ENCODE results near the gene SIK3. TPM values are rescaled to one million over a fixed set of nuclear protein-coding genes. Genes with fewer than 3 reads are reported as not detected.

The SIK3 gene
- total and polyA plus RNA-seq, 12 donors, result 9.9 to 47.3 (median 36.5) TPM

DNA sequence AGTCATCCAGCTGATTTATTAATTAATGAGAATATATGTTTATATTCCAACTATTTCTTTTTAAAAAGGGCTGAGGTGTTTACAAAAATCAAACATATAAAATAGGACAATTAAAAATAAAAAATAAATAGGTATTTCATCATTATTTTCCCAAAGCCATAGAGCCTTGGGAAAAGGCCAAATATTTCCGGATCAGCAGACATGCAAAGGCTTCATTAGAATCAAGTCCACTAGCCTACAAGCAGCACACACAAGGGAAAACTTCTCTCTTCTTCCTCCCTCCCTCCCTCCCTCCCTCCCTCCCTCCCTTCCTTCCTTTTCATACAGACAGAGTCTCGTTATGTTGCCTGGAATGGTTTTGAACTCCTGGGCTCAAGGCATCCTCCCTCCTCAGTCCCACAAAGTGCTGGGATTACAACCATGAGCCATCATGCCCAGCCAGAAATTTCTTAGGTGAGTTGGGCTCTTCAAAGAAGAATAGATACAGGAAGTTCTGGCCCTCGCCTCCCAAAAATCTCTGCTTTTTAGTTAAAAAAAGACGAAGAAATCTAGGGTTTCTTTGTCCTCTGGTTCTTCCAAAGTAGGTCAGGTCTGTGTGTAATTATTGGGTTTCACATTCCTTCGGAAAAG lies 121.2 kb downstream of the SIK3 start:
- no peaks in the 10 kb centered on the region for H3K9me3 ChIP-seq
- ATAC-seq (no peak), DNase-seq (no peak)
- TF ChIP-seq, protein P1, sequence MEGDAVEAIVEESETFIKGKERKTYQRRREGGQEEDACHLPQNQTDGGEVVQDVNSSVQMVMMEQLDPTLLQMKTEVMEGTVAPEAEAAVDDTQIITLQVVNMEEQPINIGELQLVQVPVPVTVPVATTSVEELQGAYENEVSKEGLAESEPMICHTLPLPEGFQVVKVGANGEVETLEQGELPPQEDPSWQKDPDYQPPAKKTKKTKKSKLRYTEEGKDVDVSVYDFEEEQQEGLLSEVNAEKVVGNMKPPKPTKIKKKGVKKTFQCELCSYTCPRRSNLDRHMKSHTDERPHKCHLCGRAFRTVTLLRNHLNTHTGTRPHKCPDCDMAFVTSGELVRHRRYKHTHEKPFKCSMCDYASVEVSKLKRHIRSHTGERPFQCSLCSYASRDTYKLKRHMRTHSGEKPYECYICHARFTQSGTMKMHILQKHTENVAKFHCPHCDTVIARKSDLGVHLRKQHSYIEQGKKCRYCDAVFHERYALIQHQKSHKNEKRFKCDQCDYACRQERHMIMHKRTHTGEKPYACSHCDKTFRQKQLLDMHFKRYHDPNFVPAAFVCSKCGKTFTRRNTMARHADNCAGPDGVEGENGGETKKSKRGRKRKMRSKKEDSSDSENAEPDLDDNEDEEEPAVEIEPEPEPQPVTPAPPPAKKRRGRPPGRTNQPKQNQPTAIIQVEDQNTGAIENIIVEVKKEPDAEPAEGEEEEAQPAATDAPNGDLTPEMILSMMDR (IDR thresholded peaks at IDR 0.05), result no peak
- intact Hi-C loops (cut with DNase I), result no loop called here
- no peak overlapping the region for H3K4me3 ChIP-seq
- peak overlapping the region in 1 of 10 donors; percentile 12 for H3K27ac ChIP-seq
- H3K36me3 ChIP-seq, result no peaks in the 10 kb centered on the region
- H3K27me3 ChIP-seq, result no peaks in the 10 kb centered on the region
- 65 to 66% methylated on average over 5 of the region's 5 CpGs for WGBS, 2 donors
- peaks cover 0 to 37% (median 19%) of the 10 kb centered on the region in 9 donors for H3K4me1 ChIP-seq

GRCh38 chr11:116975661-116976060 lies 122.6 kb downstream of the SIK3 start:
- no peak for ATAC-seq

GRCh38 chr11:116973270-116973669 lies 125.0 kb downstream of the SIK3 start:
- Histone ChIP-seq H3K4me3 (no peak overlapping the region), H3K27me3 (no peaks in the 10 kb centered on the region), H3K9me3 (no peaks in the 10 kb centered on the region), H3K4me1 (peaks cover 0 to 15% (median 8%) of the 10 kb centered on the region in 9 donors), H3K36me3 (no peaks in the 10 kb centered on the region), H3K27ac (no peak overlapping the region)
- TF ChIP-seq, protein P1 (IDR thresholded peaks at IDR 0.05), result no peak
- no peak for DNase-seq
- intact Hi-C loops (cut with DNase I), result loop anchor here in 1 of 10 donors (5.0 kb wide), 1 partner anchor 124 kb away; the partner anchor contains the start of gene SIK3
- ATAC-seq, result no peak

More at GRCh38 chr11:116975661-116976060, 122.6 kb downstream of the SIK3 start:
- Histone ChIP-seq H3K27me3 (no peaks in the 10 kb centered on the region), H3K4me3 (no peak overlapping the region), H3K9me3 (no peaks in the 10 kb centered on the region), H3K4me1 (peaks cover 0 to 23% (median 12%) of the 10 kb centered on the region in 9 donors), H3K27ac (no peak overlapping the region), H3K36me3 (no peaks in the 10 kb centered on the region)
- TF ChIP-seq, protein P1 (IDR thresholded peaks at IDR 0.05), result no peak
- DNase-seq, result no peak
- 97 to 100% methylated on average over 1 of the region's 1 CpG for WGBS, 2 donors
- intact Hi-C loops (cut with DNase I), result no loop called here

DNA sequence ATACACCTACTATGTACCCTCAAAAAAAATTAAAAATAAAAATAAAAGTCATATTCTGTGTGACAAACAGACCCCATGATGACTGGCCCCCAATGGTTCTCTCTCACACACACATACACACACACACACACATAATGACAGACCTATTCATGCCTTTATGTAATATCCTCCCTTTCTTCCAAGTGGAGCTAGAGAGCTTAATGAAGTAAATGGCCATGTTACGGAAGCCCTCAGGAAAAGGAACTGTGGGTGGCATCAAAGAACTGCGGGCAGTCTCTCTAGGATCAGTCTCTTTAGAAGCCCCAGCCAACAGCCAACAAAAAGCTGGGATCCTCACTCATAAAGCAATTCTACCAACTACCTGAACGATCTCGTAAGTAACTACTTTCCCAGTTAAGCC lies 125.5 kb downstream of the SIK3 start:
- Histone ChIP-seq H3K27ac (no peak overlapping the region), H3K36me3 (no peaks in the 10 kb centered on the region), H3K9me3 (no peaks in the 10 kb centered on the region), H3K27me3 (no peaks in the 10 kb centered on the region), H3K4me1 (peaks cover 0 to 15% (median 6%) of the 10 kb centered on the region in 9 donors), H3K4me3 (no peak overlapping the region)
- no peak for DNase-seq
- 71 to 76% methylated on average over 4 of the region's 4 CpGs for WGBS, 2 donors
- intact Hi-C loops (cut with DNase I), result loop anchor here in 1 of 10 donors (5.0 kb wide), 1 partner anchor 125 kb away; the partner anchor contains the start of gene SIK3
- peak in 4 of 8 donors; percentile 51 to 64 (median 56) for ATAC-seq
- TF ChIP-seq, protein P1 (IDR thresholded peaks at IDR 0.05), result peak in 3 of 9 donors; percentile 10 to 23 (median 16)
